GM12891 (cell line): Measurements from ENCODE around the gene DLG1.

Experiments used
- DNase-seq: peaks from one replicate; pipeline ENCODE4 v3.0.0; 2011; ENCODE audit warnings: low spot score; ENCODE audit not compliant: insufficient read length
- FAIRE-seq: peaks from 2 replicates; lab custom pipeline; 2011; peaks lifted over from hg19 to GRCh38; lab: Jason Lieb, UNC
- PAX5 ChIP-seq: IDR thresholded peaks from 2 replicates; pipeline ENCODE4 v1.6.1; 2011; ENCODE audit warnings: low read length, moderate library complexity, mild to moderate bottlenecking; ENCODE audit not compliant: insufficient read depth, severe bottlenecking
- POLR2A ChIP-seq: IDR thresholded peaks from 2 replicates; pipeline ENCODE4 v1.6.1; 2011; ENCODE audit warnings: low read depth, low read length, control low read depth
- POLR2AphosphoS5 ChIP-seq: IDR thresholded peaks from 2 replicates; pipeline ENCODE4 v1.6.1; 2011; ENCODE audit warnings: low read depth, low read length, control low read depth
- POU2F2 ChIP-seq: IDR thresholded peaks from 2 replicates; pipeline ENCODE4 v1.6.1; 2011; ENCODE audit warnings: low read depth, mild to moderate bottlenecking, control low read depth, low read length, moderate library complexity
- SPI1 ChIP-seq: IDR thresholded peaks from 2 replicates; pipeline ENCODE4 v1.6.1; 2011; ENCODE audit warnings: low read depth, low read length, control low read depth
- TAF1 ChIP-seq: IDR thresholded peaks from 2 replicates; pipeline ENCODE4 v1.6.1; 2011; ENCODE audit warnings: low read depth, low read length, control low read depth

The DLG1 gene

GRCh38 chr3:197027151-197027895 lies 271.1 kb downstream of the DLG1 start:
- FAIRE-seq: no peak
- no peak for DNase-seq
- no peak for TF ChIP-seq SPI1
- TF ChIP-seq POLR2A: no peak
- TF ChIP-seq POU2F2: no peak
- TF ChIP-seq PAX5: no peak
- no peak for TF ChIP-seq TAF1
- TF ChIP-seq POLR2AphosphoS5: no peak

- DNase-seq: no peak
- FAIRE-seq: no peak
- TF ChIP-seq POLR2A (no peak), SPI1 (no peak), POLR2AphosphoS5 (no peak), PAX5 (no peak), POU2F2 (no peak), TAF1 (no peak)
Observed at GRCh38 chr3:197026481-197026866, 271.9 kb downstream of the DLG1 start.

DNA sequence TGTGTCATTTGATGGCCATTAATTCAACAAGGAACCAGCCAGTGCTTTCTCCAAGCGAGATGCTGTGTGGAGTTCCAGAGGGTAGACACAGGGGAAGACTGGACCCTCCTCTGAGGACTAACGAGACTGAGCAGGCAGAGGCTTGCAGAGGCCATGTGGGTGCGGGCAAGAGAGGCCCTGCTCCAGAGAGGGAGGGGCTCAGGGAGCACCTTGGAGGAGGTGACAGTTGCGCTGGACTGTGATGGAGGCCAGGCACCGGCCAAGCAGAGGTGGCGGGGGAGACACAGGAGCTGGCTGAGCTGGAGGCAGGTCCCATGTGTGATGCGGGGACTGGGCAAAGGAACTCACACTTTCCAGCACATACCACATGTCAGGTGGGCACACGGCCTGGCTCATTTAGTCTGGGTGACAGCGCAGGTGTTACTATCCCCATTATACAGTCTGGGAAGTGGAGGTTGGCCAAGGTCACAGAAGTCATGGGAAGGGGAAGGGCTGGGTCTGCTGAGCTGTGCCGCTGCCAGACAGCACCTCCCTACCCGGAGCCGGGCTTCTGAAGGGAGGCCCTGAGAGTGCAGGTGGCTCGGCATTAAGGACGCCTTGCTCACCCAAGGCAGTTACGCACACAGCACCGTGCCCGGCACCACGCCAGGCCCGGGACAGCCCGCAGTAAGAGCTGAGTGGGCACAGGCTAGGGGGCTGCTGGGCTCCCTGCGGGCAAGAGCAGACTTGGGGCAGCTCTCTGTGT lies 272.5 kb downstream of the DLG1 start:
- DNase-seq (no peak), FAIRE-seq (no peak)
- TF ChIP-seq POU2F2: no peak
- no peak for TF ChIP-seq POLR2A
- TF ChIP-seq PAX5: no peak
- TF ChIP-seq POLR2AphosphoS5: no peak
- TF ChIP-seq SPI1: no peak
- no peak for TF ChIP-seq TAF1

GRCh38 chr3:197024881-197025735 lies 273.3 kb downstream of the DLG1 start:
- no peak for TF ChIP-seq POLR2AphosphoS5
- no peak for TF ChIP-seq SPI1
- no peak for TF ChIP-seq TAF1
- TF ChIP-seq POU2F2: no peak
- no peak for TF ChIP-seq POLR2A
- TF ChIP-seq PAX5: no peak
- FAIRE-seq: no peak
- no peak for DNase-seq

GRCh38 chr3:197023998-197024651 lies 274.3 kb downstream of the DLG1 start:
- no peak for FAIRE-seq
- DNase-seq: peak; percentile 18
- TF ChIP-seq TAF1 (no peak), POLR2AphosphoS5 (0 out of 2 replicates have a peak, but pooled peaks have one; percentile 43)

- DNase-seq (peak; percentile 65), FAIRE-seq (peak; percentile 87)
- TF ChIP-seq PAX5 (peak; percentile 96), SPI1 (peak; percentile 21; the same call in 1 of the 2 replicates), POU2F2 (no peak)
Observed at GRCh38 chr3:197023241-197023997, 275.0 kb downstream of the DLG1 start.

GRCh38 chr3:197022405-197023231 lies 275.8 kb downstream of the DLG1 start:
- peak; percentile 56 for FAIRE-seq
- no peak for TF ChIP-seq TAF1
- TF ChIP-seq POU2F2: 0 out of 2 replicates have a peak, but pooled peaks have one; percentile 12
- no peak for TF ChIP-seq PAX5
- no peak for TF ChIP-seq POLR2A
- TF ChIP-seq POLR2AphosphoS5: no peak
- peak; percentile 35; the same call in 1 of the 2 replicates for TF ChIP-seq SPI1
- peak; percentile 34 for DNase-seq
